Activated CD4-positive, alpha-beta T cell treated with anti-CD3 and anti-CD28 coated beads, Interleukin-2, amount 10 ng/mL, durations not matched to agents 24 days and 14 days (primary cell): ENCODE data around the gene SOX8. TPM values are rescaled to one million over a fixed set of nuclear protein-coding genes. Genes with fewer than 3 reads are reported as not detected.
A peak's percentile ranks its signal among the peaks of the same experiment; 100 is the strongest.

Source experiments
- DNase-seq: peaks from one replicate; pipeline ENCODE4 v3.0.0; 2022
- H3K27ac Mint-ChIP-seq: one replicate; pipeline ENCODE4 v1.8.0; 2022; ENCODE audit warnings: mild to moderate bottlenecking, mixed read lengths
- H3K27me3 Mint-ChIP-seq: one replicate; pipeline ENCODE4 v1.8.0; 2022; ENCODE audit warnings: mixed read lengths
- H3K36me3 Mint-ChIP-seq: one replicate; pipeline ENCODE4 v1.8.0; 2022; ENCODE audit warnings: low read depth, mild to moderate bottlenecking, mixed read lengths
- H3K4me1 Mint-ChIP-seq: one replicate; pipeline ENCODE4 v1.8.0; 2021; ENCODE audit warnings: mixed read lengths
- H3K4me3 Mint-ChIP-seq: one replicate; pipeline ENCODE4 v1.8.0; 2022; ENCODE audit warnings: mild to moderate bottlenecking, moderate library complexity, mixed read lengths
- H3K9me3 Mint-ChIP-seq: one replicate; pipeline ENCODE4 v1.8.0; 2021; ENCODE audit warnings: mixed read lengths
- intact Hi-C: fragments of 100-400 bp; cut with micrococcal nuclease; formaldehyde crosslinking; loops from one replicate; pipeline ENCODE4 v1.15.1; 2023
- total RNA-seq: library from RNA; stranded (reverse); gene quantifications from 2 replicates; pipeline ENCODE4 v1.2.3, GENCODE V29; 2022

SOX8 gene
- total RNA-seq, 1 donor from 2014 or later, result 0.77 TPM

DNA sequence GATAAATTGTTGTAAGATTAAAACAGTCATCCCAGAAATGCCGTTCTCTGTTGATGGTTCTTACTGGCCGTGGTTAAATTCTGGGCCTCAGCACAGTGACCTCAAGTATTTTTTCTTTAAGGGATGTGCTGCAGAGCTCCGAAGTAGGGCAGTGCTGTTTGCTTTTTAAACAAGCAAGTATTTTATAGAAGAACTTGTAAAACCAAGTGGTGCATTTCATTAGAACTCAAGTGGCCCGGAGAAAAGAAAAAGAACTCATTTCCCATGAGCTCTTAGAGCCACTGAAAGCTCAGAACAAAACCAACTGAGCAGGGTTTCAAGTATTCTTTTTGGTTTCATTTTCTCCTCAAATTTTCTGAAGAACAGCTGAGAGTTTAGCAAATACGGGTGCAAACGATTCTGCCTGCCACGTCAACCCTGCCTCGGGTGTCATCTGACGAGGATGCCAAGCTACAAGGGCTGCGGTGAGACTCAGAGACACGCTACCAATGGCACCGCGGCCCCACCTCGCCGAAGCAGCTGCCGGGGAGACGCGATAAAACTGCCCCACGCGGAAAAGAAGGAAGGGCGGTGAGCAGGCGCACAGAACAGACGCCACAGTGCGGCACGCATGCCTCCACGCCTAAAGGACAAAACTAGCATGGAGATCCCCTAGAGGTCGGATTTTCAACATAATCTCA, 17.1 kb upstream of the SOX8 start:
- DNase-seq, result peak; percentile 85
- Mint-ChIP-seq H3K4me1 (peaks cover 27% of the 10 kb centered on the region), H3K4me3 (peak overlapping the region; percentile 71), H3K27me3 (no peaks in the 10 kb centered on the region), H3K36me3 (peaks cover 32% of the 10 kb centered on the region), H3K9me3 (peaks cover 7% of the 10 kb centered on the region), H3K27ac (peak overlapping the region; percentile 91)
- intact Hi-C loops, result no loop called here

DNA sequence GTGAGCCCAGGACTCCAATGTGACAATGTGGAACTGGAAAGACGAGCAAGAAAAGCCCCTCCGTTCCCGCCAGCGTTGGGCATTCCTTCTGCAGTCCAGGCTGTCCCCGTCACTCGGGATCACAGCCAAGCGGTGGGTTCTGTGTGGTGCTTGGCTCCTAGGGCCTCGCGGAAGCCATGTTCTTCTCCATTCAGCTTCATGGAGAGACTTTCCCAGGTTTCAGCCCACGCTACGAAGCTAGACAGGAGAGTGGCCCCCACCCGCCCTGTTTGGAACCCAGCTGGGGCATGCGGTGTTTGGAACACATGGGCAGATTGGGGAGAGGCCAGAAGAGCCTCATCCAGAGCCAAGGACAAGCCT, 16.6 kb upstream of the SOX8 start:
- intact Hi-C loops, result no loop called here
- DNase-seq, result no peak
- Mint-ChIP-seq H3K36me3 (peaks cover 32% of the 10 kb centered on the region), H3K4me1 (peaks cover 29% of the 10 kb centered on the region), H3K9me3 (peaks cover 7% of the 10 kb centered on the region), H3K27me3 (no peaks in the 10 kb centered on the region), H3K27ac (peak overlapping the region; percentile 91), H3K4me3 (peak overlapping the region; percentile 71)

DNA sequence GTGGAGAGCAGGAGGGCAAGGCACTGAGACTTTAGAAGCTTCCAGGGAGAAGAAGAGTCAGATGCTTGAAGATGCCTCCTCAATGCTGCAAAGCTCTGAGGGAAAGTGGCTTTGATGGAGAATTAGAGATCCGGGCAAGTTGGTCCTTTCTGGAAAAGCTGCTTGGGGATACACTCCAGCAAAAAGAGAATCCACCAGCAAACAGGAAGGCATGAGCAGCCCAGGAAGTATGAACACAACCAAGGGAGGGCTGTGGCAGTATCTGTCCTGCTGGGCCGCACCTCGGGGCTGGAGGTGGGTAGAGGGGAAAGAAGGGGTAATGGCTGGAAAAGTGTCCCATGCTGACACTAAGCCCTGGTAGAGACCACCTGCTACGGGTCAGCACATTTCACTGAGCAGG, 16.1 kb upstream of the SOX8 start:
- Mint-ChIP-seq H3K36me3 (peaks cover 32% of the 10 kb centered on the region), H3K27me3 (no peaks in the 10 kb centered on the region), H3K9me3 (peaks cover 7% of the 10 kb centered on the region), H3K4me3 (no peak overlapping the region), H3K4me1 (peaks cover 29% of the 10 kb centered on the region), H3K27ac (peak overlapping the region; percentile 91)
- intact Hi-C loops, result no loop called here
- no peak for DNase-seq

DNA sequence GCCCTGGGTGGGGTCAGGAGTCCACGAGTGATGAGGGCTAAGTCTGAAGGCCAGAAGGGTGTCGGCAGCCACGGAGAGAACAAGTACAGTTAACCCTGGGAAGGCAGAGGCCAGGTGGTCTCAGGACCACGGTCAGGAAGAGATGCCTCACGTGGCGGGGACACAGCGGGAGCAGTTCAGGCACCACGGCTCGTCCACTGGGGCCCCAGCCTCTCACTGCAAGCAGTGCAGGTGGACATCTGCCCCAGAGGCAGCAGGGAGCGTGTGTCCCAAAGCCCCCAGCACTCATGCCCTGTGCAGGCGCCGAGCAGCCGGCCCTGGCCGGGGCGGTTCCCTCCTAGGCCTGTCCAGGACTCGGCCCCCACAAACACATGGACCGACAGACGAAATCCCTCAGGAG, 15.5 kb upstream of the SOX8 start:
- Mint-ChIP-seq H3K36me3 (peaks cover 32% of the 10 kb centered on the region), H3K9me3 (peaks cover 7% of the 10 kb centered on the region), H3K4me1 (peaks cover 29% of the 10 kb centered on the region), H3K27me3 (no peaks in the 10 kb centered on the region), H3K27ac (no peak overlapping the region), H3K4me3 (no peak overlapping the region)
- intact Hi-C loops, result no loop called here
- no peak for DNase-seq

DNA sequence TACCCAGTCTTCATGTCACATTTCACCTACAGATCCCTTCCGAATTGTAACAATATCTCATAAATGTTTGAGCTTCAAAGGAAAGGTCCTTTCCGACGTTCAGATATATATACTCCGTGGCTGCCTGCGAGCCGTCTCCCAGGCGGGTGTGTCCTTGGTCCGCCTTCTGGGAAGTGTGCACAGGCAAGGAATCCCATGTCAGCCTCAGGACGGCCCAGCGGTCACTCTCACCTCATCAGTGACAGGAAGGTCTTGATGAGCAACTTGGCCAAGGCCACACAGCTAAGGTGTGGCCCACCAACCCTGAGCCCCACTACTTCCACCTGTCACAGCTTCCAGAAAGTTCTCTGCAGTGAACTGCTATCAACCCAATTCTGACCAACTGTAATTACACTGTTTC, 15.1 kb upstream of the SOX8 start:
- intact Hi-C loops, result no loop called here
- H3K4me1 Mint-ChIP-seq, result peaks cover 29% of the 10 kb centered on the region
- H3K4me3 Mint-ChIP-seq, result no peak overlapping the region
- peaks cover 32% of the 10 kb centered on the region for H3K36me3 Mint-ChIP-seq
- peaks cover 7% of the 10 kb centered on the region for H3K9me3 Mint-ChIP-seq
- peaks cover 2% of the 10 kb centered on the region for H3K27me3 Mint-ChIP-seq
- no peak overlapping the region for H3K27ac Mint-ChIP-seq
- no peak for DNase-seq

DNA sequence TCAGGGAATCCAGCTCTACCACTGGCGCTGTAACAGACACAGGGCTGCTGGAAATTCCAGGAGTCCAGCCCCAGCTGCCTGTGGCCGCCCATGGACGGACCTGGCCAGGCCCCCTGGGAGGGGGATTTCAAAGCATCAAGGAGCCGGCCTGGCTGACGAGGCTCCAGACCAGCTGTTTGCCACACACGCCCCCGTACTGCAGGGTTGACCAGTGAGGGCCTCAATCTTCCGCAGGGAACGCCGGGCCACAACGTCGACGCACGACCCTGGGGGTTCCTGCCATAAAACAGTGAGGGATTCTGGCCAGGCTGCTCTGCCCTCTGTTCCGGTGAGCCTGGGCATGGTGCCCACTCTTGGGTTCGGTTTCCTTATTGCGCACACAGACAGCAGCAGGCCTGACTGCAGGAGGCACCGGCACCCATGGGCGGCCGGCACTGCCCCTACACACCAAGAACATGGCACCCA, 14.5 kb upstream of the SOX8 start:
- peaks cover 32% of the 10 kb centered on the region for H3K4me1 Mint-ChIP-seq

DNA sequence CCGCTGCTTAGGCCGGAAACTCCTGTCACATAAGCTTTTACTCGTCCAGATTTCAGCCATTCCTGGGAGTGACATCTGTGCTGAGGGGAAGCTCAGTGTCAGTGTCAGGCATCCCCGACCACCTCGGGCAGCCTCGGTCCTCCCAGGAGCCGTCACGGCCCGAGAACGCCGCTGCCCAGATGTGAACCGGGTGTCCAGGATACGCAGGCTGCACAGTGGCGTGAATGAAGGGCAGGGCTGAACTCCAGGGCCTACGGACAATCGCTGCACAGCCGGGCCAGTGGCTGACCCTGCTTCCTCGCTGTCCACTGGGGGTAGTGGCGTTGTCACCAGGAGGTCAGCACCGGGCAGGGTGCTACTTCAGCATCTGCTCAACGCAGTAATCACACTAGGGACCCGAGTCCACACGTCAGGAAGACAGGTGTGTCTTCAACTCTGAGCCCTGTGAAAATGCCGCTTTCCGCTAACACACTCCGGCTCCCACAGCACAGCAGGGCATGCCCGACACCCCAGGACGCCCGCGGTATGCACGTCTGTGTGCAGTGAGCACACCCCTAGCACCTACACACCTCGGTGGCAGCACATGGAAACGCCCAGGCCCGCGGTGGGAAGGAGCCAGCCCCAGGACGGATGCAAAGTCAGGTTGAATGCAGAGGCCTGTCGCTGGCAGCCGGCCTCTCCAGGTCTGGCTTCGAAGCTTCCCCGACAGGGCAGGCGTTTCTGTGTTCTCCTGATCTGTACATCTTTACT, 13.8 kb upstream of the SOX8 start:
- Mint-ChIP-seq H3K27ac (no peak overlapping the region), H3K27me3 (peaks cover 7% of the 10 kb centered on the region), H3K4me3 (no peak overlapping the region), H3K4me1 (peaks cover 32% of the 10 kb centered on the region), H3K36me3 (peaks cover 32% of the 10 kb centered on the region), H3K9me3 (peaks cover 7% of the 10 kb centered on the region)
- DNase-seq, result no peak
- intact Hi-C loops, result no loop called here

More for the DNA sequence above, 14.5 kb upstream of the SOX8 start:
- H3K36me3 Mint-ChIP-seq, result peaks cover 32% of the 10 kb centered on the region
- no peak for DNase-seq
- H3K27me3 Mint-ChIP-seq, result peaks cover 7% of the 10 kb centered on the region
- no peak overlapping the region for H3K27ac Mint-ChIP-seq
- H3K9me3 Mint-ChIP-seq, result peaks cover 7% of the 10 kb centered on the region
- H3K4me3 Mint-ChIP-seq, result no peak overlapping the region
- intact Hi-C loops, result no loop called here

DNA sequence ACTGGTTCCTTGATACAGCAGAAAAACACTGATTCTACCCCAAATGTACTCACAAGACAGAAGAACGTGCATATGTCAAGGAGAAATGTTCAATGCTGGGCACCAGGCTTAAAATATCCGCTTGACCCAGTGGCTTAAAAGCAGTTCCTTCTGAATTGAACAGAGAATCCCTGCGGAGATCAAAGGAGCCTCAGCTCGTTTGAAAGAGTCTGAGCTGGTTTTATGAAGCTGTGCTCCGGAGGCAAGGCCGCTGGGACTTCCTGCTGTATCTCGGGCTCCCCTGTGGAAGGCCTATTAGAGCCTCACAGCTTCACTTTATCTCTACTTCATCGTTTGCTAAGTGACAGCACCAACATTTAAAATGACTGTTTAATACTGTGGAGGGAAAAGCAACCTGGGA, 12.9 kb upstream of the SOX8 start:
- DNase-seq, result no peak
- peak overlapping the region; percentile 65 for H3K4me3 Mint-ChIP-seq
- H3K4me1 Mint-ChIP-seq, result peaks cover 28% of the 10 kb centered on the region
- H3K9me3 Mint-ChIP-seq, result peaks cover 7% of the 10 kb centered on the region
- peaks cover 7% of the 10 kb centered on the region for H3K27me3 Mint-ChIP-seq
- intact Hi-C loops, result no loop called here
- H3K27ac Mint-ChIP-seq, result no peak overlapping the region
- H3K36me3 Mint-ChIP-seq, result peaks cover 30% of the 10 kb centered on the region

DNA sequence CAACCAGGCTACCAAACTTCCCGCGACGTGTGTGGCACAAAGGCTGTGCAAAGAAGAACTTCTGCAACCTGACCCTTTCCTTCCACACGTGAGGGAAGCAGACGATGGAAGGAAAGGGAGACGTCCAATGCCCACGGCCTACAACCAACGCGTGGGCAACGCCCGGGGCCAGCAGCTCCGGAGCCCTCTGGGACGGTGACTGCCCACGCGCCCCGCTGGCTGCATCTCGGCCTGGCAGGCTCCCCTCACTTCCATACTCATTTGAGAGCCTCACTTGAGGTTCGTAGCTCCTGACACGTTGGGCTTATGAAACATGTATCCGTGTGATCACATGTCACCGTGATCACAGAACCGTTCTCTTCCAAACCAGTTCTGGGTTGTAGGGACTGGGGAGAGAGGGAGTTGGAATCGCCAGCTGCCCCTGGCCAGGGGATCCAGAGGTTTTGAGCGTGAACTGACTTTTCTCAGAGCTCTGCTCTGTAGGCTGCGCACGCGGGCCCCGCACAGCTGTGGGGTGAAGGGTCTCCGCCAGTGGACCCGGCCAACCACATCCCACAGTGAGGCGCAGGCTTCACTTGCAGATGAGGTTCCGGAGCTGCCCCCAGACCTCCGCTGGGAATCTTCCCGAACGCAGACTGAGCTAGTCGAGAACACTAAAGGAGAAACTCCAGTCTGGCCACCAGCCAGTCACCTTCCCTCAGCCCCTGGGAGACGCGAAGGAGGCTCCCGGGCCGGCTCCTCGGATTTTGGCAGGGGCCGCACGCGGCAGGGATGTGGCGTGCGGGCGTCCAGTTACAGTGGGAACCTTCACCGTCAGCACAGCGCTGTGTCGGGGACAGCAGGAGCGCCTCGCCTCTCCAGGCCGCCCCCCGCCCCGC, 11.8 kb upstream of the SOX8 start:
- peaks cover 7% of the 10 kb centered on the region for H3K27me3 Mint-ChIP-seq
- no peak for DNase-seq

DNA sequence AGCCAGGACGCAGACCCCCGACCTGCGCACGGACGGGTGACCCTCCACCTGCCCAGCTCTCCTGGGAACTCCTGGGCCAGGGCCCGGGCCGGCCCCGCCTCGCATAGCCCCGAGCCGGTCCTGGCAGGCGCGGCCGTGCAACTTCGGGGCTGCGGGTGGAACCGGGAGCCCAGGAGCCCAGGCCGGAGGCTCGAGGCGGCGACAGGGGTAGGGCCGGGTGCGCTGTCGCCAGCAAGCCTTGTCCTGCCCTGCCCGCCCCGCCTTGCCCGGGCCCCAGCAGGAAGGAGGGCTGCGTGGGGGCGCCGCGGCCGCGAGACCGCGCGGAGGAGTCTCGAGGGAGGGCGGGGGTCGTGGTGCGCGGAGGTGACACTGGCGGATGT, 11.2 kb upstream of the SOX8 start:
- H3K9me3 Mint-ChIP-seq, result peaks cover 7% of the 10 kb centered on the region
- intact Hi-C loops, result loop anchor here (1.0 to 2.0 kb wide), 2 partner anchors 11 to 34 kb away; partner anchors contain the start of gene SOX8
- H3K27ac Mint-ChIP-seq, result peak overlapping the region; percentile 62
- peaks cover 16% of the 10 kb centered on the region for H3K4me1 Mint-ChIP-seq
- peaks cover 7% of the 10 kb centered on the region for H3K27me3 Mint-ChIP-seq
- no peak for DNase-seq
- peaks cover 18% of the 10 kb centered on the region for H3K36me3 Mint-ChIP-seq
- H3K4me3 Mint-ChIP-seq, result peak overlapping the region; percentile 80

More for the DNA sequence above, 11.8 kb upstream of the SOX8 start:
- Mint-ChIP-seq H3K36me3 (peaks cover 22% of the 10 kb centered on the region), H3K4me1 (peaks cover 18% of the 10 kb centered on the region), H3K27ac (peak overlapping the region; percentile 59), H3K4me3 (peak overlapping the region; percentile 80), H3K9me3 (peaks cover 7% of the 10 kb centered on the region)
- intact Hi-C loops, result loop anchor here (1.0 to 2.0 kb wide), 2 partner anchors 12 to 35 kb away; partner anchors contain the start of gene SOX8

DNA sequence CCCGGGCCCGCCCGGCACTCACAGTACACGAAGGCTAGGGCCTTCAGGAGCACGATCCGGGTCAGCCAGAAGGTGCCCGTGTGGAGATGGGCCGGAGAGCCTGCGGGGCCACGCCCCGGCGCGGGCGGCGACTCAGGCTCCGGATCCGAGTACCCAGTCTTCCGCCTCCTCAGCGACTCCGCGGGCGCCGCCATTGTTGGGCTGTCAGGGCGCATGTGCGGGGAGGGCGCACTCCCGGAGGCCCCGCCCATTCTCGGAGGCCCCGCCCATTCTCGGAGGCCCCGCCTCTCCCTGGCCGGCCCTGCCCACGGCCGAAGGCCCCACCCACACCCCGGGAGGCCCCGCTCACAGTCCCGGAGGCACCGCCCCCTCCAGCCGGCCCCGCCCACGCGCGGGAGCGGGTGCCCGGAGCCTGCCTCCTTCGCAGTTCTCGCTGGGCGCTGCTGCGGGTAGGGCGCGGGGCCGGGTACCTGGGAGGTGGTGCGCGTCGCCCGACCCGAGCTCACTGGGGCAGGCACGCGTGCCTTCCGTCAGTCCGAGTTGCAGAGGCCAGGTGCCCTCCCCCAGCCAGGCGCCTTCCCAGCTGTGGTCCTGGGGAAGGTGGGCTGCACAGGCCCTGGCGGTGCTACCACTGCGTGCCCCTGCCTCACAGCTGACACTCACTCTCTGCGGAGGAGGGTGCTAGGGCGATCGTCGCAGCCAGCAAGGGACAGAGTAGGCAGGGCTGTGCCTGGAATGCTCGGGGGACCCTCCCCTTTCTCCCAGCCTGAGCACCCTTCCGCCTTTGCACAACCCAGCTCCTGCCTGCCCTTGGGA, 10.6 kb upstream of the SOX8 start, which contains the start of gene LMF1:
Gene LMF1, minus strand, starts transcription at position 219 of the 816 bp plus-strand sequence. Its CDS starts 4 bp downstream, at position 215.
- peaks cover 3% of the 10 kb centered on the region for H3K9me3 Mint-ChIP-seq
- intact Hi-C loops, result loop anchor here (1.0 to 2.0 kb wide), 2 partner anchors 10 to 34 kb away; partner anchors contain the start of gene SOX8
- peaks cover 13% of the 10 kb centered on the region for H3K36me3 Mint-ChIP-seq
- H3K4me1 Mint-ChIP-seq, result peaks cover 11% of the 10 kb centered on the region
- DNase-seq, result peak; percentile 99
- peaks cover 7% of the 10 kb centered on the region for H3K27me3 Mint-ChIP-seq
- peak within 1 kb of the TSS; percentile 62 for H3K27ac Mint-ChIP-seq
- peak within 1 kb of the TSS; percentile 80 for H3K4me3 Mint-ChIP-seq

DNA sequence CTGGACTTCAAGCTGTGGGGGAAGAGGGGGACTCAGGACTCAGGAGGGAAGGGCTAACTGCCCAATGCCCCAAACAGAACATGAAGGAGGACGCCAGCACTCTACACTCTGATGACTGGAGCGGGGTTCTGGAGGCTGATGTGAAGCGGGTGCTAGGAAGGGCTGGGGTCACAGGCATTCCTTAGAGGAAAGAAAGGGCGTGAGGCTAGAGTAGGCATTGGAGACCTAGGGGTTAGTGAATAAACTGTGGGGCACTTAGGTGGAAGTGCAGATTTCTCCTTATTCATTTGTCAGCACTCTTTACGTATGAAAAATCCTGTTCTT, 10.0 kb upstream of the SOX8 start:
- intact Hi-C loops, result loop anchor here (2.0 kb wide), 1 partner anchor 33 kb away; no protein-coding TSS in a partner anchor
- peaks cover under 1% of the 10 kb centered on the region for H3K9me3 Mint-ChIP-seq
- no peak for DNase-seq
- H3K27ac Mint-ChIP-seq, result peak overlapping the region; percentile 43
- peaks cover 9% of the 10 kb centered on the region for H3K36me3 Mint-ChIP-seq
- H3K27me3 Mint-ChIP-seq, result peaks cover 7% of the 10 kb centered on the region
- H3K4me1 Mint-ChIP-seq, result peaks cover 11% of the 10 kb centered on the region
- peak overlapping the region; percentile 17 for H3K4me3 Mint-ChIP-seq

DNA sequence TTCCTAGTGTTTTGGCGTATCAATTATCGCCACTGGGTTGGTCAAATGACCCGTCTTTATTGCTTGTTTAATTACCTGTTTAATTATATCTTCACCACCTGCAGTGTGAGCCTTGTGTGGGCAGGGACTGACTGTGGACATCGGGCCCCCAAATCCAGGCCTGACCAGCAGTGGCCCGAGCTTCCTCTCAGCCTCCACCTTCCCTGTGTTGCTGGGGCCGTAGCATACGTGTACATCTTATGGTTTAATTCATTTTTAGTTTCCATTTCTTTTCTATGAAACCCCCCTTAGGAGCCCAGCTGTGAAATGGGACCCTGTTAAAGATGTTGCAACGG, 9.6 kb upstream of the SOX8 start:
- Mint-ChIP-seq H3K27me3 (peaks cover 7% of the 10 kb centered on the region), H3K36me3 (peaks cover 6% of the 10 kb centered on the region), H3K27ac (peak overlapping the region; percentile 43), H3K4me1 (peaks cover 11% of the 10 kb centered on the region), H3K9me3 (no peaks in the 10 kb centered on the region), H3K4me3 (peak overlapping the region; percentile 45)
- no peak for DNase-seq
- intact Hi-C loops, result loop anchor here (2.0 kb wide), 1 partner anchor 33 kb away; no protein-coding TSS in a partner anchor
